D721Med (cell line): ENCODE measurements around the gene DLGAP1.
A peak's percentile ranks its signal among the peaks of the same experiment; 100 is the strongest.

Experiments used
- DNase-seq: peaks from one replicate; pipeline ENCODE4 v3.0.0; 2011; ENCODE audit warnings: low spot score; ENCODE audit not compliant: insufficient read length
- FAIRE-seq: peaks from 2 replicates; lab custom pipeline; 2011; peaks lifted over from hg19 to GRCh38; lab: Jason Lieb, UNC
- CTCF ChIP-seq: IDR thresholded peaks from 2 replicates; pipeline ENCODE4 v1.5.1; 2012; ENCODE audit warnings: mild to moderate bottlenecking, control low read depth; ENCODE audit not compliant: insufficient read depth; ENCODE audit errors: missing control alignments

DLGAP1 gene

GRCh38 chr18:3514312-3515216 is 940.5 kb downstream of the DLGAP1 start:
- DNase-seq: no peak
- TF ChIP-seq CTCF: no peak
- FAIRE-seq: no peak

- TF ChIP-seq CTCF: no peak
- no peak for FAIRE-seq
- no peak for DNase-seq
Observed at GRCh38 chr18:3513481-3513880, 941.6 kb downstream of the DLGAP1 start.

- no peak for TF ChIP-seq CTCF
- no peak for DNase-seq
- FAIRE-seq: peak; percentile 79
Observed at GRCh38 chr18:3511980-3512379, 943.1 kb downstream of the DLGAP1 start.

GRCh38 chr18:3510896-3511295 is 944.2 kb downstream of the DLGAP1 start:
- FAIRE-seq: no peak
- TF ChIP-seq CTCF: no peak
- DNase-seq: no peak

GRCh38 chr18:3510024-3510423 is 945.1 kb downstream of the DLGAP1 start:
- FAIRE-seq (no peak), DNase-seq (no peak)
- no peak for TF ChIP-seq CTCF

GRCh38 chr18:3508576-3509549 is 946.2 kb downstream of the DLGAP1 start:
- no peak for TF ChIP-seq CTCF
- FAIRE-seq: no peak
- DNase-seq: no peak
